ENCODE measurements around the gene SMOC2.

The SMOC2 gene

DNA sequence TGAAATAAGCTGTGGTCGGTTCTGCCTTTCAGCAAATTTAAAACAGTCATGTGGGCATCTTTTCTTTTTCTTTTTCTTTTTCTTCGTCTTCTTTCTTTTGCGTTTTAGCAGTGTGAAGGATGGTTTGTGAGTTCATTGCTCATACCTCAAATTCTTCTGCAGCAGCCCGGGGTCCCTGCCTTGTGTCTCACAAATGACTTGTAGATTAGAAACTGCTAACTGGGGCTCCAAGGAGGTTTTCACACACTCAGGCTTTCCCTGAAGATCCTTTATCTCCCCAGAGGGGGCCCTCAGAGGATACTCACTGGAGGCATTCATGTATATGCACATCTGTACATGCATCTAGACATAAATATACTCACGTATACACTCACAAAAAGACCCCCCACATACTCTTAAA lies 1.7 kb downstream of the SMOC2 start:
- no peak for DNase-seq (ENCODE audit: low read depth, low spot score)

DNA sequence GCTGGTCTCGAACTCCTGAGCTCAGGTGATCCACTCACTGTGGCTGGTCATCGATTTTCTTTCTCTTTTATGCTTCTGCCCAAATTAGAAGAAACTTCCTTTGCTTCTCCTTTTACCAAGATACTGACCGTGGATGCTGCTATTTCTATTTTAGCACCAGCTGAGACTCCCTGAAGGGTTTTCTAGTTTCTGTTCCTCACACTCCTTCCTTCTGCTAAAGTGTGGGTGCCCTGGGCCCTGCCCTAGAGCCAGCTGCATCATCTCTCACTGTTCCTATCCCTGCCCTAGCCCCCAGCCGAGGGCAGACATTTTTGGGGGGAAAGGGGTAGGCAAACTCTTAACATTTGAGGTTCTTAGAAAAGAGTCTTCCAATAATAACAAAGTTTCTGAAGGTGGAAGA lies 6.3 kb downstream of the SMOC2 start:
- no peak for DNase-seq (ENCODE audit: low read depth, low spot score)

DNA sequence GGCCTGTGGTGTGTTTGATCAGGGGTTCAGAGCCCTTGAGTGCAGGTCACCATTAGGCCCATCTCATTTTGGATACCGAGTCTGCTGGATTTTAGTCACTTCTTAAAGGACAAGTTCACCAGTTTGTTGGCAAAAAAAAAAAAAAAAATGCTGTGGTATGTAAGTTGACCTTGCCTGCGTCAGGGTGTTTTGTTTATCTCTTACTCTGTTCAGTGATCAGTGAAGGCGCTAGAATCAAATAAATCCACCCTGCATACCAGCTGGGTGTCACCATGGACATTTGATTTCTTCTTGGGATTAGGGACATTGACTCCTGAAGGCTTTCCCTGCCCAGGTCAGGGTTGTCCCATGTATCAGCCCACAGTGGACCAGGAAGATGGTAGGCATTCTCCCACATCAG lies 6.7 kb downstream of the SMOC2 start:
- no peak for DNase-seq (ENCODE audit: low read depth, low spot score)

DNA sequence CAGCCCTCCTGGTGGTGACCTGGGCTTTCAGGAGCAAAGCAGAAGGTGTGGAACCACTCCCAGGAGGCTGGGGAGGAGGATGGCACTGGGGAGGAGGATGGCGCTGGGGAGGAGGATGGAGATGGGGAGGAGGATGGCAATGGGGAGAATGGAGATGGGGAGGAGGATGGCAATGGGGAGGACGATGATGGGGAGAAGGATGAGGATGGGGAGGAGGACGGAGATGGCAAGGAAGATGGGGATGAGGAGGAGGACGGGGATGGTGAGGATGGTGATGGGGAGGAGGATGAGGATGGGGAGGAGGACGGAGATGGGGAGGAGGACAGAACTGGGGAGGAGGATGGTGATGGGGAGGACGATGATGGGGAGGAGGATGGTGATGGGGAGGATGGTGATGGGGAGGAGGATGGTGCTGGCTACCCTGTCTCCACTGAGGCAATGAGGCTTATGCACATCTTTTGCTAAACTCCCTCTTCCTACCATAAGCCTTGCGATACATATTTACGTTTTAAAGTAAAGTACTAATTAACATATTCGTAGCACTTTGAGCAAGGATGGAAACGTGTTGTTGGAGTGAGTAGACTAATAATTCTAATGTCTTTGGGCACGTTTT lies 7.4 kb downstream of the SMOC2 start:
- DNase-seq (ENCODE audit: low read depth, low spot score), result no peak

DNA sequence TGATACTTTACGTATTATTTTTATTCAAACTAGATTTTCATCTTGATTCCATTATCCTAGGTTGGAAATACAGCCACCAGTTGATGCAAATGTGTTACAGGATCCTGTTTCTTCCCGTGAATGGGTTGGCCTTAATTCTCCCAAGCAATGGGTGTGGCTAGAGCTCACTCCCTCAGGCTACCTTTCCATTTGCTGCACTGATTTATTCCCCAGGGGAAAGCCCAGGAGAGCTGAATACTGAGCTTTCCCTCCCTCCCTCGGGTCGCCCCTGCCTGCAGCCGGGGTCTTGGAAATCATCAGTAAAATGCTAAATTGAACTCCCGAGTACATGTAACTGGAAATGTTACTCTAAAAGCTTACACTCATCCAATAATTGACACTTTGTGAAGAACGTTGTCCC lies 9.9 kb downstream of the SMOC2 start:
- peak; percentile 77 for DNase-seq (ENCODE audit: low read depth, low spot score)

DNA sequence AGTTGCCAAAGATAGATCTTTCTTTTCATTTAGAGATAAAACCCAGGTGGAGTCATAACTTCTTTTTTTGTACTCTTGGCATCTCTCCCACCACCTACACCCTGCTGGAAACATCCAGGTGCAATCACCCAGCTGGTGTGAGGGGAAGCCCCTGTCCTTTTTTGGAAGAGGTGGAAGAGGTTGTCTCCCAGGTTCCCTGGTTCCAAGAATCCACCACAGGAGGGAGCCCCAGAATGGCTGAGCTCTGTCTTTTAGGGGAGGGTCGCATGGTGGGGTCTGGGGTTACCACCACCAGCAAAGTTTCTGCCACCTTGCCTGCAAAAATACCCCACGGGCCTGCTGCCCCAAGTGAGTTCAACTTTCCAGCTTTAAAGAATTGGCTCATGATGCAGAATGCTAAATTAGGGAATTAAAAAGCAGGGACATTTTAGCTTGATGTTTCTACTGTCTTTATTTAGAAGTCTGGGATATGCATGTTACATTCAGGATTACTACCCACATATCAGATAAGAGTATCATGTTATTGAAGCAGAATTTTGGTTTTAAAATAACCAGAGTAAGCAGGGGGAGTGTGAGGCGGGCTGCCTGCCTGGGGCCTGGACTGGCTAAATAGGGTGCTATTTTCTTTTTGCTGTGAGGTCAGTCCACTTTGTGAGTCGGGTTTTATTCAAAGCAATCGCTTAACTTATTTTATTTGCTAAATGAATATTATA lies 11.0 kb downstream of the SMOC2 start:
- peak; percentile 58 for DNase-seq (ENCODE audit: low read depth, low spot score)

DNA sequence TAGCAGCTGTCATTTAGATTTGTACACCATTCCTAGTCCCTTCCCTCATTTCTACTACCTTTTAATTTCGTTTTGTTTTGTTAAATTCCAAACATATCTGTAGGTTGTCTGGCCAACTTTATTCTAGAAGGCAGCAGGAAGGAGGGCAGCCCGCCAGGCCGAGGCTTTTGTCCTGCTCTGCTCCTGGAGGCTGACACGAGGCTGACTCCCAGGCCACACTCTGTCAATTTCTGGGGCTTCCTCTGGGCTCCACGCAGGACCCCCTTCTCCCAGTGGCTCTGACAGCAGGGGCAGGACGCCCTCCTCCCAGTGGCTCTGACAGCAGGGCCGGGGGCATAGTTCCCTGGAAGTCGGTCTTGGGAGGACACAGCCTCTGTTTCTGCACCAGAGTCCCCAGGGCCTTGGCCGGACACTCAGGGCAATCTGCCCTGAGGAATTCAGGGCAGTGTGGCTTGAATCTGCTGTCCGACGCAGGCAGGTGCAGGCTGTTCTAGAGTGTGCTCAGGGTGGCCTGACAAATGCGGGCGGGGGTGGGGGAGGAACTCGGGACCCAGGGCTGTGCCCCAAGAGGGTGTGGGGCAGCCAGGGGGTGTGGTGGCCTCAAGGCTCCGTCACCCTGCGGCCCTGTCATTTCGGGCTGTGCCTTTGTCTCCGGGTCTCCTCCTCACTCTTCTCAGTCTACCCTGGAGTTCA lies 11.8 kb downstream of the SMOC2 start:
- peak; percentile 64 for DNase-seq (ENCODE audit: low read depth, low spot score)

DNA sequence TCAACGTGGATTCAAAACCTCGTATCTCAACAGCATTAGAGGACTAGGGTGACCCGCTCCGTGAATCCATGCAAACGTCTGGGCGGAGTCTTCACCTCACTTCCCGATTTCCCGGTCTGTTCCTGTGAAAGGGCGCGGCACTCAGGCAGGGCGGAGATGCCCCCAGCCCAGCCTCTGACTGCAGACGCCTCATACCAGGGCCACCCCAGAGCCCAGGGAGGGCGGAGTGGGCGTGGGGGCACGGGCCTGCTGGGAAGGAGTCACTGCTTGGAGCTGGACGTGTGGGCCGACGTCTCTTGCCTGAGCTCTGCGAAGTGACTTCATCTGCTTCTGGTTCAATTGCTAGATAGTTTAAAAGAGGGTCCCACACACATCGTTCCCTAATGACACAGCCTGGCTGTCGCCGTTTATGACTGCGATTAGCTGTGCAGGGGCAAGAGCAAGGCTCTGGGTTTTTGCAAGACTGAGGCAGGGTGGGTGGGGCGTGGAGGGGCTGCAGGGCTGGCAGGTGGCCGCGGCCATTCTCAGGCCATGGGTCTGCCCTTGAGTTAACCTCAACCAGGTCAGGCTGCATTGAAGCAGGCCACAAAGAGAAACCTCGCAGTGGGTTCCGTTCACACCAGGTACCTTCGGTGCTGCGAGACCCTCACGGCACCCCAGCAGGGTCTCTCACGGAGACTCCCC lies 15.0 kb downstream of the SMOC2 start:
- DNase-seq (ENCODE audit: low read depth, low spot score), result no peak

DNA sequence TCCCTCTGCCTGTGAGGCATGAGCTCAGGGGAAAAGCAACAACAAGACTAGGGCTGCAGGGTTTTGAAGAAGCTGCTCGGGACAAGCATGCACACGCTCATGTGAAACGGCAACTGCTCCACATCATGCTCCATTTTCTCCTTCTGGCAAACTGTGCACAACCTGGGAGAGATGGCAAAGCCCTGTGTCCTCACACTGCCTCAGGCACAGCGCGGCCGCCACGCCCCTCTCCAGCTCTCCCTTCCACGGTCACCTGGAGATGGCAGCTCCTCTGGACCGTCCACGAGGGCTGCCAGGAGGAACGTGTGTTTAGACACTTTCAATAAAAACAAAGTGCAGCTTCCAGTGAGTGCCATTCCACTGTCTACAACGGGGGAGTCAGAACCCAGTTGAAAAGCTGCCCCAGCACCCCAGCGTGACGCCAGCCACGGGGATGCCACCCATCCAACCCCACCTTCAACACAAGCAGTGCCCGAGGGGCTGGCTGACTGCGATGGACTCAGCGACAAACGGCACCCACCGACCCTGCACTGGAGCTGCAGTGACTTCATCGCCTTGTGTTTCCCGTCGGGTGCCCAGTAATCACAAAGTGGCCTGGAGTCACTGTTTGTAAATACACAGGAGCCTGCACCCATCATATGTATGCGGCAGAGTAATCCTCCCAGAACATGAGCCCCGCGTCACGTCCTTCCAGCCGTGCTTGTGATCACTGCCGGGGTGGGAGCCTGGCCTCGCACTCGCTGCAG lies 16.1 kb downstream of the SMOC2 start:
- no peak for DNase-seq (ENCODE audit: low read depth, low spot score)

DNA sequence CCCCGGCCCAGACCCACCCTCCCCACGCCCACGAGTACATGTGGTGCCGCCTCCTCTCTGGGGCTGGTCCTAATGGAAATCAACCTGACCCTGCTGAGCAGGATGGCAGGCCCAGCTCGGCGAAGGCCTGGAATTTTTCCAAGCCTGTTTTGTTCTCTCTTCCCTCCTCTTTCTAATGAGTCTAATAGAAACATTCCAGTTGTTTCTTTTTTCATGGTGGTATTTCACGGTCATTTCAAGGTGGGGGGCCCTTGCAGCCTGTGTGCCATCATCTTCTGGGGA lies 16.6 kb downstream of the SMOC2 start:
- no peak for DNase-seq (ENCODE audit: low read depth, low spot score)

DNA sequence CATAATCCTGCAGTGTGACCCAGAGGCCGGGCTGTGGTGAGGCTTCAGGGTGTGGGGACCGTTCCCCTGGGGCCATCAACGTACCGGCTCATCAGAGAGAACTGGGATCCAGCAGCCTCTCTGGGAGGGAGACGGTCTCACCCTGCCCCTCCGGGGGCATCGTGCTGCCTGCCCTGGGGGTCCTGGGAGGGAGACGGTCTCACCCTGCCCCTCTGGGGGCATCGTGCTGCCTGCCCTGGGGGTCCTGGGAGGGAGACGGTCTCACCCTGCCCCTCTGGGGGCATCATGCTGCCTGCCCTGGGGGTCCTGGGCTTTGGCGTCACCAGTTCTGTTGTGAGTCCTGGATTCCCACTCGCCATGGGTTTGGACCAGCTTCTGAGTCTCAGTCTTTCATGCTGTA lies 17.1 kb downstream of the SMOC2 start:
- no peak for DNase-seq (ENCODE audit: low read depth, low spot score)

DNA sequence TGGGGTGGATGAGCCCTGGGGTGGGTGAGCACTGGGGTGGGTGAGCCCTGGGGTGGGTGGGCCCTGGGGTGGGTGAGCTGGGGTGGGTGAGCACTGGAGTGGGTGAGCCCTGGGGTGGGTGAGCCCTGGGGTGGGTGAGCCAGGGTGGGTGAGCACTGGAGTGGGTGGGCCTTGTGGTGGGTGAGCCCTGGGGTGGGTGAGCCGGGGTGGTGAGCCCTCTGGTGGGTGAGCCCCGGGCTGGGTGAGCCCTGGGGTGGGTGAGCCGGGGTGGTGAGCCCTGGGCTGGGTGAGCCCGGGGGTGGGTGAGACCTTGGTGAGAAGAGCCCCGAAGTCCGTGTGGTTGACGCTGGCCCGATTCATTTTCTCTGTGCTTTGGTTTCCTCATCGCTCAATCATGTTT lies 18.6 kb downstream of the SMOC2 start:
- DNase-seq (ENCODE audit: low read depth, low spot score), result no peak

DNA sequence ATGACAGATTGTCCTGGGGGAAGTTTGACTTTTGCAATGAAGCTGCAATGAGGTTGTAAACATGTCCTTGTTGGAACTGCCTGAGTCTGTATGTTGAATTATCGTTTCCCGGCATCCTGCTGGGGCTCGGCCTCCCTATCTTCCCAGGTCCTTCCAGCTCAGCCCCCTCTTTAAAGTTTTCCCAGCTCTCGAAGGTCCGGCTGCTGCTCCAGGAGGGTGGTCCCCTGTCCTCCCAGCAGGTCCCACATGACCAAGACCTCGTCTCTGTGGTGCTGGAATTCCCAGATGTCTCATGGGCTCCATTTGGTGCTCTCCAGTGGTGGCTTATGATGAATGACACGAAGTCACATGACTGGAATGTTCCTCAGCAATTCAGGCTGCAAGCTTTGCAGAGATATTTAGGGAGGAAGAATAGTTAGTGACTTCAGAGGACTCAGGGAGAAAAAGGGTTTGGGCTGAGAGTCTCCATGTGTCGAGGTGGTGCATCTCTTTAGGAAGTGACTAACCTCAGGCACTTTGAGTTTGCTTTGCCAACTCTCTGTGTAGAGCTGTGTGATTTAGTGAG lies 21.4 kb downstream of the SMOC2 start:
- DNase-seq (ENCODE audit: low read depth, low spot score), result no peak

DNA sequence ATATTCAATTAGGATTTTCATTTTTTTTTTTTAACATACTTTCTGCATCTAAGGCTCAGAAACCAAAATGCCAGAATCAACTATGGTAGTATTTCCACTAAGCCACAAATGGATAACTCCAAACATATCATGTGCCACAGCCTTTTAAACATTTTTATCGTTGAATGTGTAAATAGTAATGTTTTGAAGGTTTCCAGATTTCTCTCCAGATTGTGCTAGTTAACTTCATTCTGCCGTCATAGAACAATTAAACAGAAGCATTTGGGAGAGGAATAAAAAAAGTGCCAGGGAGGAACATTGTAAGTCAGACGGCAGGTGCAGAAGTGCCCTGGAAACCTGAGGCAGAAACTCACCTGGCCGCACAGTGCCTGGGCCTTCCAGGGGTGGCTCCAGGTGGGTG lies 23.6 kb downstream of the SMOC2 start:
- no peak for DNase-seq (ENCODE audit: low read depth, low spot score)

DNA sequence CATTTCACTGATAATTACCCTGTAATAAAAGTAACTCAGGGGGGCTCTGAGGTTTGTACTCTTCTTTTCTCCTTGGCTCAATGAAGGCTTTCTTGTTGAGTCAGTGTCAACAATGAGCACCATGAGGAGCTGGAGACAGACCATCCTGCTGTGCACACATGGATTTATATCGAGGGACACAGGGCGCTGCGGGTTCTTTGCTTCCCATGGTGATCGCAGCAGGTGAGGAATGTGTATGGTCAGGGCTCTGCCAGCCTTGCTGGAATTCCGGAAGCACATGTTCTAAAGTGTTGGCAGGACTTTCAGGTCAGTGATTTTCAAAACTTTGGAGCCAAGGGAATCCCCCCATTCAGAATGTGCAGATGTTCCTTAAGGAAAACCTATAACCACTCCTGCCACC lies 27.1 kb downstream of the SMOC2 start:
- no peak for DNase-seq (ENCODE audit: low read depth, low spot score)

DNA sequence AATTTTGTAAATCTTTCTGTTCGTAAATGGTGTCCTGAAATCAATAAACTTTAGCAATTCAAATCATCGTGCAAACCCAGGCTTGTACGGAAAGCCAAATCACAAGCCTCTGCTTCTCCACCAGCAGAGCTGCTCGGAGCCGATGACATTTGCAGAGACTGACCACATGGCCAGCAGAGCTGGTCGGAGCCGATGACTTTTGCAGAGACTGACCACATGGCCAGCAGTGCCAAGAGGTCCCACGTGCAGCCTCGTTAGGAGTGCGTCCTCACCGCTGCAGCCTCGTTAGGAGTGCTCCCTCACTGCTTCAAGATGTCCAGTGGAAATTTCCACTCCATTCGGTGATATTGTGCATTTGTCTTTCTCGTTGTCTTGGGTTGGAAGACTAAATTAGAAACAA lies 28.5 kb downstream of the SMOC2 start:
- DNase-seq (ENCODE audit: low read depth, low spot score), result peak; percentile 20

DNA sequence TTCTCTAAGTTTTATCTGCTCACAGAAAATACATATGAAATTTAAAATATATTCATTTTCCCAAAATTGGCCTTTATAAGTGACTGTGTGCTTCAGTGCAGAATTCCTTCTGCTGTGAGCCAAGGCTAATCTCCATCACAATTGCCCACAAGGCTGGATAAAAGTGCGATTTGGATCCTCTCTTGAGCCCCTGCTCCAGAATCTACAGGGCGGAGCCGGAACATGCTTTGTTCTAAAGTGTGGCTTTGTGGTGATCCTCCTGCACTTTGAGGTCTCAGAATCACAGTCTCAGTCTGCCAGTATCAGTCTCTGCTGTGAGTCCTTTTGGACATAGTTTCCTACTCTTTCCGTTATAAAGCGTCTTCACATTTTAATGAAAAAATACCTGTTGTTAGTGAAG lies 28.9 kb downstream of the SMOC2 start:
- DNase-seq (ENCODE audit: low read depth, low spot score), result peak; percentile 20

DNA sequence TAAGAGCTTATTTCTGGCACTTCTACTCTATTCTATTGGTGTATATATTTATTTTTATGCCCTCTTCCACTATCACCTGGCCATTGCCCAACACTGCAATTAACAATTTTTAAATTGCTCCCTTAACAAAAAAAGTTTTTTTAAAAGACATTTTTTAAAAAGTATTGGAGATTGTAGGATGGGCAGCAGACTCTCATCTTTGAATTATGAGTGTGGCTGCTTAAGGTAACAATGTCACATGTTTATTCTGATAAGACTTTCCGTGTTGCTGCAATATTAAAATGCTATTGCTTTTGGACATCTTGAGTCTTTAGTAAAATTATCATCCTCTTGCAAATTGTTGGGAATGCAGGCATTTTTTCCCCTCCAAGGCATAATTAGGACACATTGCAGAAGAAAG lies 31.4 kb downstream of the SMOC2 start:
- no peak for DNase-seq (ENCODE audit: low read depth, low spot score)

DNA sequence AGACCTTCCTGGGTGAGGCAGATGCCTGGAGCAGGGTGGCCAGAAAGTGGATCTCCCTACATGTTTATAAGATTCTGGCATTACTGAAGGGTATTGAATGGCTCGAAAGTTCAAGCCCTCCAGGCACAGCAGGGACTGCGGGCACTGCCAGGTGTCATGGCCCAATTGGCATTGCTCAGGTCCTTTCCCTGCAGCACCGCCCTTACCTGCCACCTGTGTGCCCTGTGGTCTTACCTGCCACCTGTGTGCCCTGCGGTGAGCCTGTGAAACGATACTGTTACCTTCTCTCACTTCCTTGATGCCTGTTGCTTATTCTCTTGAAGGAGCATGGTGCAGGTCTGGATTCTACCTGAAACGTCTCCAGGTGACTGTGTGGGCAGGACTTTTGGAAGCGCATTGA lies 32.2 kb downstream of the SMOC2 start:
- no peak for DNase-seq (ENCODE audit: low read depth, low spot score)

DNA sequence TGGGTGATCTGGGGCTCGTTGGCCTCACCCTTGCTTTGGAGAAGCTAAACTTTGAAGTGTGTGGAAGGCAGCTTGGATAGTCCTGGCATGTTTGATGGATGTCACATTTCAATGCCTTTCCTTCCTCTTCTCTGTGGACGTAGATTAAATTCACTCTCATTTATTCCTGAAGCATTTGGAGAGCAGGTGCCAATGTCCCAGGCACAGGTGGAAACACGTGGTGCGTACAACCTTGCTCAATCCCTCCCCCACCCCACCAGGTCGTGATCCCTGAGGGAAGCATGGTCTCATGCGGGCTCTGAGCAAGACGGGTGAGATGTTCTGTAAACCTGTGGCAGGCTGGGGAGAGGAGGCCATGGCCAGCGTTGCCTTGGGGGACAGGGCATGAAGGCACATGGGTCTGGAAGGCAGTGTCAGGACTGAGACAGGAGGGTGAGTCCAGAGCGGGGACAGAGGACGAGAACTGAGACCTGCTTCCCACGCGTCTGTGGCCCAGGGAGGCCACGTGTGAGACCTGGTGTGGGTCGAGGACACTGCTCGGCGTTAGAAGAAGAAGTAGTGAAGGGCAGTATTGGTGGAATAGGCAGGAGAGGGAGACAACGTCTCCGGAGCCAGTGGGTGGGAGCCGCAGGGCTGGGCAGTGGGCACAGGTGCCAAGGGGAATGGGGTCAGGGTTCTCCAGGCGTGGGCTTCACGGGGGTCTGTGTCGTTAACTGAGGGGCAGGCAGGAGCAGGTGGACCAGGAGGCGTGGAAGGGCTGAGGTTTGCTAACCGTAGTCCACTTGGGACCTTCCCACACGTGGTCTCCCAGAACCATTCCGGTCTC lies 34.4 kb downstream of the SMOC2 start:
- no peak for DNase-seq (ENCODE audit: low read depth, low spot score)

DNA sequence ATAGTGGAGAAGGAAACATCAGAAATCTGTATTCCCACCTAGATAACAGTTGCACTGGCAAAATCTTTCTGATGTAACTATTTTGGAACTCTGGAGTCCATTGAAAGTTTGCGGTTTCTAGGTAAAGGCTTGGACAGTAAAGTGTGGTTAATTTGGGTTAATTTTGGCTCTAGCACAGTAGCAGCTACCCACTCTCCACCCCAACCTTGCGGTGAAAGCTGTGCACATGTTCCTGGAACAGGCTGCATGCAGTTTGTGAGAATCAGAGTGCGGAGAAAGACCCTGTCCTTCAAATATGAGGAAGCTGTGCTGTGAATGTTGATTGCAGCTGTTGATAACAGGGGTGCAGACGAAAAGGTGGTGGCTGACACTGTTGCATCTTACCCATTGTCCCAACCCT lies 38.4 kb downstream of the SMOC2 start:
- DNase-seq (ENCODE audit: low read depth, low spot score), result no peak

Measured in ELF-1 (cell line).